ENCODE data around the gene FOXP1.

DNA sequence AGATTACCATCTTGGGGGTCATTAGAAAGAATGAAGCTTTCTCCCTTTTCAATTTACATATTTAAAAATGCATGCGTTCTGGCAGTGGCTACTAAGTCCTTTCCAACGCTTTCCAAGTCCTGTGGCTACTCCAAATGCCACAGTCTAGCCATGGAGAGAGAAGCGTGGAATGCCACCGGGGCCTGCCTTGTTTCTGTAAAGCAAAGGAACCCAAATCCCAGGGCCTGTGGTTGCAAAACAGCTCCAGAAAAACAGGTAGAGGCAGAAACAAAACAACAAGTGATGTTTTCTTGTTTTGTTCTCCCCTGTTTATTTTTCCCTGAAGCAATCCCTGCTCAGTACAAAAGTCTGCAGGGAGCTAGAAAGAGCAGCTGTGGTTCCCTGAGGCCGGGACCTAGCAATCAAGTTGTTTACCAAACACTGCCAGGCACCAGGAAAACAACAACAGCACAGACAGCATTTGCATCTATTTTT, 85.5 kb downstream of the FOXP1 start:
- TF ChIP-seq, protein P1, sequence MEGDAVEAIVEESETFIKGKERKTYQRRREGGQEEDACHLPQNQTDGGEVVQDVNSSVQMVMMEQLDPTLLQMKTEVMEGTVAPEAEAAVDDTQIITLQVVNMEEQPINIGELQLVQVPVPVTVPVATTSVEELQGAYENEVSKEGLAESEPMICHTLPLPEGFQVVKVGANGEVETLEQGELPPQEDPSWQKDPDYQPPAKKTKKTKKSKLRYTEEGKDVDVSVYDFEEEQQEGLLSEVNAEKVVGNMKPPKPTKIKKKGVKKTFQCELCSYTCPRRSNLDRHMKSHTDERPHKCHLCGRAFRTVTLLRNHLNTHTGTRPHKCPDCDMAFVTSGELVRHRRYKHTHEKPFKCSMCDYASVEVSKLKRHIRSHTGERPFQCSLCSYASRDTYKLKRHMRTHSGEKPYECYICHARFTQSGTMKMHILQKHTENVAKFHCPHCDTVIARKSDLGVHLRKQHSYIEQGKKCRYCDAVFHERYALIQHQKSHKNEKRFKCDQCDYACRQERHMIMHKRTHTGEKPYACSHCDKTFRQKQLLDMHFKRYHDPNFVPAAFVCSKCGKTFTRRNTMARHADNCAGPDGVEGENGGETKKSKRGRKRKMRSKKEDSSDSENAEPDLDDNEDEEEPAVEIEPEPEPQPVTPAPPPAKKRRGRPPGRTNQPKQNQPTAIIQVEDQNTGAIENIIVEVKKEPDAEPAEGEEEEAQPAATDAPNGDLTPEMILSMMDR (IDR thresholded peaks at IDR 0.05): no peak
- no peak for TF ChIP-seq EZH2 (IDR thresholded peaks at IDR 0.05; ENCODE audit: borderline replicate concordance, insufficient read depth, low read depth, low read length, poor library complexity, severe bottlenecking)

Measured in B cell (primary cell).